Measurements from ENCODE around the gene DNAH12. TPM values are rescaled to one million over a fixed set of nuclear protein-coding genes. Genes with fewer than 3 reads are reported as not detected.
"Not testable (repeated sequence)": the region's sequence is repeated elsewhere in the genome, so short reads cannot be mapped to it uniquely, and the experiment has no call there.

DNAH12 gene
- total RNA-seq, 1 experiment from 2014 or later, result 0.45 TPM

DNA sequence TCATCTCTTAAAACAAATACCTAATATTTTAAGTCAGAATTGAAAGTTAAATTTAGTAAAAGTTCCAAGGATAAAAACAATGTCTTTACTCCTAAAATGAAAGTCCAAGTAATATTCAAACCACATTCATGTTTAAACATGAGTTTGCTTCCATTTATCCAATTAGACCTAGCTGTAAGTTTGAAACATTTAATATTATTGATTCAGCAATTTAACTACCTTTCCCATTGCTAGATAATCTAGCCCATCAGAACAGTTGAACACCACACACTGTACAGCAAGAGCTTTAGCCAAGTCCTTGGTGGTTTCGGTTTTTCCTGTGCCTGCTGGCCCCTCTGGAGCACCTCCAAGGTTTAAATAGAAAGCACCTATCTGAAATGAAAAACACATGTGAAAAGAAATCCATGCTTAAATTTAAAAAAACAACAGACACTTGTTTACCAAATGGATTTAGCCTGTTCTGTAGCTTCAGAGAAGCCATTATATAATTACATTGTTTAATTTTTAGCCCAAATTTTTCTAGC is 97.8 kb downstream of the DNAH12 start:
- TF ChIP-seq CTCF (IDR thresholded peaks at IDR 0.05; ENCODE audit: insufficient read depth in 1 of 2, low read depth in 1 of 2, low read length in 1 of 2, severe bottlenecking in 1 of 2, unreplicated experiment in 1 of 2), result no peak
- DNase-seq, result no peak
- CTCF ChIA-PET, result interaction anchor here (0.6 kb wide), 1 partner anchor 151 kb away, joined by 5 read pairs; the partner anchor contains the start of gene ARF4
- peaks cover 24% of the 10 kb centered on the region for H3K4me1 ChIP-seq
- peaks cover 11% of the 10 kb centered on the region for H3K4me1 Mint-ChIP-seq (ENCODE audit: low read depth, unreplicated experiment)
- no peak overlapping the region for H3K4me3 ChIP-seq (ENCODE audit: low read depth, low read length)
- no peaks in the 10 kb centered on the region for H3K27me3 ChIP-seq (replicated peaks; ENCODE audit: control insufficient read depth, insufficient read depth, low read length)
- intact Hi-C loops (cut with micrococcal nuclease; ENCODE audit: unreplicated experiment), result no loop called here
- no TSS peak for BruUV-seq (replicated peaks)
- no peak overlapping the region for H3K4me3 Mint-ChIP-seq (ENCODE audit: unreplicated experiment)
- no peak overlapping the region for H3K27ac Mint-ChIP-seq (ENCODE audit: unreplicated experiment)
- H3K9me3 ChIP-seq, result 0 out of 2 replicates have a peak, but pooled peaks cover 4% of the 10 kb centered on the region
- H3K36me3 ChIP-seq (ENCODE audit: control insufficient read depth, insufficient read depth, low read length), result no peaks in the 10 kb centered on the region; the same call in 1 of the 2 replicates
- H3K27me3 Mint-ChIP-seq (ENCODE audit: insufficient read depth, unreplicated experiment), result no peaks in the 10 kb centered on the region
- H3K9me3 Mint-ChIP-seq (ENCODE audit: unreplicated experiment), result no peaks in the 10 kb centered on the region
- POLR2A ChIA-PET, result no interaction called here
- H3K36me3 Mint-ChIP-seq (ENCODE audit: insufficient read depth, unreplicated experiment), result peaks cover 11% of the 10 kb centered on the region

GRCh38 chr3:57444469-57444868 is 99.7 kb downstream of the DNAH12 start:
- ChIA-PET POLR2A (no interaction called here), CTCF (no interaction called here)
- H3K4me3 ChIP-seq (ENCODE audit: low read depth, low read length), result no peak overlapping the region
- H3K27ac Mint-ChIP-seq (ENCODE audit: unreplicated experiment), result no peak overlapping the region
- no TSS peak for BruUV-seq (replicated peaks)
- DNase-seq, result no peak
- H3K4me1 ChIP-seq, result peaks cover 8% of the 10 kb centered on the region; the same call in 1 of the 2 replicates
- no peaks in the 10 kb centered on the region; the same call in 1 of the 2 replicates for H3K9me3 ChIP-seq
- intact Hi-C loops (cut with micrococcal nuclease; ENCODE audit: unreplicated experiment), result no loop called here
- no peaks in the 10 kb centered on the region for H3K27me3 ChIP-seq (replicated peaks; ENCODE audit: control insufficient read depth, insufficient read depth, low read length)
- no peaks in the 10 kb centered on the region; the same call in 1 of the 2 replicates for H3K36me3 ChIP-seq (ENCODE audit: control insufficient read depth, insufficient read depth, low read length)
- no peaks in the 10 kb centered on the region for H3K9me3 Mint-ChIP-seq (ENCODE audit: unreplicated experiment)
- no peaks in the 10 kb centered on the region for H3K4me1 Mint-ChIP-seq (ENCODE audit: low read depth, unreplicated experiment)
- no peak for TF ChIP-seq CTCF (IDR thresholded peaks at IDR 0.05; ENCODE audit: insufficient read depth in 1 of 2, low read depth in 1 of 2, low read length in 1 of 2, severe bottlenecking in 1 of 2, unreplicated experiment in 1 of 2)
- H3K27me3 Mint-ChIP-seq (ENCODE audit: insufficient read depth, unreplicated experiment), result no peaks in the 10 kb centered on the region
- H3K4me3 Mint-ChIP-seq (ENCODE audit: unreplicated experiment), result no peak overlapping the region
- no peaks in the 10 kb centered on the region for H3K36me3 Mint-ChIP-seq (ENCODE audit: insufficient read depth, unreplicated experiment)

- H3K36me3 Mint-ChIP-seq (ENCODE audit: insufficient read depth, unreplicated experiment); H3K9me3 Mint-ChIP-seq (ENCODE audit: unreplicated experiment); H3K4me1 Mint-ChIP-seq (ENCODE audit: low read depth, unreplicated experiment); CTCF ChIA-PET; intact Hi-C loops (cut with micrococcal nuclease; ENCODE audit: unreplicated experiment); BruUV-seq (replicated peaks); POLR2A ChIA-PET; H3K27me3 Mint-ChIP-seq (ENCODE audit: insufficient read depth, unreplicated experiment); H3K36me3 ChIP-seq (ENCODE audit: control insufficient read depth, insufficient read depth, low read length); H3K4me3 Mint-ChIP-seq (ENCODE audit: unreplicated experiment); H3K27me3 ChIP-seq (replicated peaks; ENCODE audit: control insufficient read depth, insufficient read depth, low read length); H3K9me3 ChIP-seq; H3K27ac Mint-ChIP-seq (ENCODE audit: unreplicated experiment); DNase-seq; H3K4me3 ChIP-seq (ENCODE audit: low read depth, low read length): not testable (repeated sequence)
- peaks cover 24% of the 10 kb centered on the region for H3K4me1 ChIP-seq
Measured at GRCh38 chr3:57440144-57440543, 104.0 kb downstream of the DNAH12 start.

DNA sequence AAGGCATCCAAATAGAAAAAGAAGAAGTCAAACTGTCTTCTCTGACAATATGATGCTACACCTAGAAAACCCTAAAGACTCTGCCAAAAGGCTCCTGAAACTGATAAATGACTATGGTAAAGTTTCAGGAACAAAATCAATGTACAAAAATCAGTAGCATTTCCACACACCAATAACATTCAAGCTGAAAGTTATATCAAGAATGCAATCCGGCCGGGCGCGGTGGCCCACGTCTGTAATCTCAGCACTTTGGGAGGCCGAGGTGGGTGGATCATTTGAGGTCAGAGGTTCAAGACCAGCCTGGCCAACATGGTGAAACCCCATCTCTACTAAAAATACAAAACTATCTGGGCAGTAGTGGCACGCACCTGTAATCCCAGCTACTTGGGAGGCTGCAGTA is 105.7 kb downstream of the DNAH12 start:
- H3K36me3 Mint-ChIP-seq (ENCODE audit: insufficient read depth, unreplicated experiment); H3K4me1 Mint-ChIP-seq (ENCODE audit: low read depth, unreplicated experiment); H3K27ac Mint-ChIP-seq (ENCODE audit: unreplicated experiment); POLR2A ChIA-PET; H3K27me3 ChIP-seq (replicated peaks; ENCODE audit: control insufficient read depth, insufficient read depth, low read length); intact Hi-C loops (cut with micrococcal nuclease; ENCODE audit: unreplicated experiment); H3K9me3 ChIP-seq; H3K4me3 Mint-ChIP-seq (ENCODE audit: unreplicated experiment); DNase-seq; H3K36me3 ChIP-seq (ENCODE audit: control insufficient read depth, insufficient read depth, low read length); H3K27me3 Mint-ChIP-seq (ENCODE audit: insufficient read depth, unreplicated experiment); CTCF ChIA-PET; H3K4me3 ChIP-seq (ENCODE audit: low read depth, low read length); BruUV-seq (replicated peaks); H3K9me3 Mint-ChIP-seq (ENCODE audit: unreplicated experiment): not testable (repeated sequence)
- peaks cover 24% of the 10 kb centered on the region for H3K4me1 ChIP-seq

Data from Caco-2 (cell line).